ENCODE results near the gene SLC6A12.
"Not testable (repeated sequence)": the region's sequence is repeated elsewhere in the genome, so short reads cannot be mapped to it uniquely, and the experiment has no call there.

SLC6A12 gene

GRCh38 chr12:234019-234418 is 20.1 kb upstream of the SLC6A12 start:
- DNase-seq = no peak

GRCh38 chr12:233615-233968 is 19.6 kb upstream of the SLC6A12 start:
- DNase-seq = no peak

DNA sequence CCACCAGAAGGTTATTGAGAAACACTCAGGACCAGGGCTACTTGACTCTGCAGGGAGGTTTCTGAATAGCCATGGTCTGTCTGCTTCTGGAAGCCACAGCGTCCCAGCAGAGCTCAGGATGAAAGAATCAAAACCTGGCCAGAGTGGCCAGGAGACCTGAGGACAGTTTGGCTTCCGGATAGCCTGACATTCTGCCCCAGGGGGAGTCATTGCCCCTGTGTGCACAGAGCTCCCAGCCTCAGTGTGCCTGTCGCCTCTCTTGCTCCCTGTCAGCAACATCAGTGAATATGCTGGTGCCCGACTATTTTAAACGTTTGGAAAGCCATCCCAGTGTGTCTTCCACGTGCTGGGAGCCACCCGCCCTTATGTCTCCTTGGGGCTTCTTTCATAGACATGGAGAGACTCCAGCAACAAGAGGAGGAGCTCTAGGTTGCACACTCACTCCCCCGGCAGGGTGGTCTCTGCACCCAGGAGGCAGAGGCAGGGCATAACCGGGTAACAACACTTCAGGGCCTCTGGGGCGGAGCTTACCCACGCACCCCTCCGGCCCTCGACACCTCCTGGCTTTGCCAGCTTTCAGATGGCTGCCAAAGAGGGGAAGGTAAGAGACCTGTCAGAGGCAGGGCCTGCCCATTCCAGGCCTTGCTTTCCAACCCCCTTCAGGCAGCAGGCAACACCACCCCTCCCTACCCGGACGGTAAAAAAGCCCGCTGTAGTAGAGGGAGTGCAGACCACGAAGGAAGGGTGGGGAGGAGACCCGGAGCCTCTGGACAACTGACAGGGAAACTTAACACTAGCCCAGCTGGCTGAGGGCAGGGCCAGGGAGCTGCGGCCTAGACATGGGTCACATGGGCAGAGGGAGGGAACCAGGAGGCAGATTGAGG is 19.0 kb upstream of the SLC6A12 start:
- no peak for DNase-seq

- DNase-seq = no peak
Measured at GRCh38 chr12:230925-231671, 17.1 kb upstream of the SLC6A12 start.

- DNase-seq = no peak
Measured at GRCh38 chr12:229441-230191, 15.7 kb upstream of the SLC6A12 start.

DNA sequence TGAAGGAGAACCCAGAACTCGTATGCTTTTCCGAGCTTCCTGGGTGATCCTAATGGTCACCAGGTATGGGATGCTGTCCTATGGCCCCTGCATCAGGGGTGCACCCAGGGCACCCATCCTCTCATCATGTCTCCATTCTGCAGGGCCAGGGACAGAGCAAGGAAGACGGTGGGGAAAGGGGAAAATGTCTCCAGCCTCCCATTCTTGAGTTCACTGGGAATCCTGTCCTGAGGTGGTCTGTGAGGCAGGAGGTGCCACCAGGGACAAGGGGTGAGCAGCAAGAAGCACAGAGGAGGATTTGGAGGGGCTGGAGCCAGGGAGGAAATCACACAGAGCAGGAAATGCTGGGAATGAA is 14.9 kb upstream of the SLC6A12 start:
- DNase-seq = no peak

- DNase-seq = no peak
Measured at GRCh38 chr12:227923-228845, 14.2 kb upstream of the SLC6A12 start.

GRCh38 chr12:227286-227915 is 13.4 kb upstream of the SLC6A12 start:
- DNase-seq = no peak

- no peak for DNase-seq
Measured at GRCh38 chr12:226401-226800, 12.4 kb upstream of the SLC6A12 start.

GRCh38 chr12:225012-225411 is 11.1 kb upstream of the SLC6A12 start:
- no peak for DNase-seq

DNA sequence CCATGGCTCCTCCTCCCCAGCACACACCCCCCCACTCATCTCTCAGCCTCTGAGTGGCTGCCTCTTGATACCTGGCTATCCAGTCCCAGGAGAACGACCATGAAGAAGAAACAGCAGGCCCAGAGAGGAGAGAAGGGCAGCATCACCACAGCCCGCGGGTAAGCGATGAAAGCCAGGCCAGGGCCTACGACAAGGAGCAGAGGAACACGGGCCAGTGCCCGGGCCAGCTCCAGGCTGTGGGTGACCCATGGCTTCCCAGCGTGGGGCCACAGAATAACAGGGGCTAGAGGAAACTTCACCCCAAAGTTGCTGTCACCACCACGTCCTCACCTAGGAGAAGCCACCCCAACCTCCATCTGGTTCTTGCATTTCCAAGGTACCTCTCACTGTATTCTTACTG is 10.4 kb upstream of the SLC6A12 start:
- no peak for DNase-seq

DNA sequence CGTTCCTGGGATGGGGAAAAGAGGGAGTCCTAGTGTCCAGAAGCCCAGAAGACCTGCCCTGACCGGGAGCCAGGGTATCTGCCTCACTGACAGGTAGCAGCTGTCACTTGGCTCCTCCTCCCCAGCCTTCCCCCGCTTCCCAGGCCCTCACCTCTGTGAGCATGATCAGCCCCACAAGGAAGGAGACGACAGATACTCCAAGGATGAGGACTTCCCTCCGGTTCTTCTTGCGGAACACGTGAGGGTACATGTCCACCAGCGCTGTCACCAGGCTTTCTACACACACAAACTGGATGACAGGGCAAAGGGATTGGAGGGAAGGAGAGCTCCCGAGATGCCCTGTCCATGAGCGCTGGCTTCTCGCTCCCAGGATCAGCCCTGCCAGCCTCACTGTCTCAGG is 9.9 kb upstream of the SLC6A12 start:
- DNase-seq = no peak

- DNase-seq = no peak
Measured at GRCh38 chr12:221736-222135, 7.8 kb upstream of the SLC6A12 start.

DNA sequence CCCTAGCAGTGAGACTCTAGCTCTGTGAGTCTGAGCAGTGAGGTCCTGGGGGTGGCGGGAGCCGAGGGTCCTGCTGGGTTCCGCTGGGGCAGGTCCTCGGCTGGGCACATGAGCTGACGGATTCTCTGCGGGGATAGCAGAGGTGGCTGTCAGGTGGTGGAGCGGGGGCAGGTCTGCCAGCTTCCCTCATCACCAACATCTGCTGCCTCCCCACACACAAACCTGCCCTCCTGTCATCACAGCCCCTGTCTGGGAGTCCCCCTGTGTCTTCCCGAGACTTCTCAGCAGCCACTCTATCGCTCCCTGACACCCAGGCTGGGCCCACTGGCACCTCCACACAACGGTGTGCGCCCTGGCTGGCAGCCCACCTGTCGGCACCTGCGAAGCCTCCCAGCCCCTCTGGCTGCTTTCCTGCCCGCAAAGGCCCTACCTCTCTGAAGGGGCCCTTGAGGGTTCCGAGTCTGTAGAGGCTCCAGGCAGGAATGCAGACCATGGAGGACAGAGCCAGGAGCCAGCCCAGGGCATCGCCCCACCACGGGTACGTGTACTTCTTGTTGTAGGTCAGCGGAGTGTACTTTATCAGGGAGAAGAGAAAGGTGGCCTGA is 7.1 kb upstream of the SLC6A12 start:
- no peak for DNase-seq

GRCh38 chr12:220491-220890 is 6.5 kb upstream of the SLC6A12 start:
- DNase-seq = no peak

GRCh38 chr12:219891-220352 is 6.0 kb upstream of the SLC6A12 start:
- peak; percentile 43 for DNase-seq

DNA sequence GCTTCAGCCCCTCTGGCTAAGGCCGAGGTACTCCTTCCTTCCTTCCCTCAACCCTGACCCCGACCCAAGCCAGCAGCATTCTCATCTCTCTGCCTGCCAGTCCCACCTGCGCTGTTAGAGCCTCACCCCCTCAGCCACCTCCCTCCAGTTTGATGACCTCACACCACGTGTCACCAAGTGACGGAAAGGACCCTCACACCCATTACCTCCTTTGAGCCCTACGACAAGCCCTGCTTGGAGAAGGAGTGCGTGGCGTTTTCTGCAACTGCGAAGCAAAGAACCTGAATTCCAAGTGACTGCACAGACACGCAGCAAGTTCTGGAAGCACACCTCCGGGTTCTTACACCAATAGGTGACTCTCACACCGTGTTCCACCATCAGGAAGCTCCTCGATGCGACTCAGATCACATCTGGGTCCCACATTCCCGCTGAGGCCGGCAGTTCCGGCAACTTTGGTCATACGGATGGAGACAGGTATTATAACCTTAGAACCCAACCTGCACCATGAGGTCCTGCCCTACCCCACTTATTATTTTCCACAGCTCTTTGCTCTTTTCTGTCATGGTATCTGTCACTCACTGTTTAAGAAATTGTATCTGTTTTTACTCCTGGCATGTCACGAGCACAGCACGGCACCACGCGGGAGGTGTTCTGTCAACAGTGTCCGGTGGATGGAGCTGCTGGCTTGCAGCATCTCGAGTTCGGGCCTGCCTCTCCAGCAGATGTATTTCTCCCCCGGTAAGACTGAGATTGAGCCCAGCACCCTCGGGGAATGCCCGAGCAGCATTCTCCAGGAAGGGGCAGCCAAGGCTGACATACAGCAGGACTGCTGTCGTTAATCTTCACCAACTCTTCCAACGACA is 5.0 kb upstream of the SLC6A12 start:
- no peak for DNase-seq

- no peak for DNase-seq
Measured at GRCh38 chr12:218221-218620, 4.3 kb upstream of the SLC6A12 start.

- not testable (repeated sequence) for DNase-seq
Measured at GRCh38 chr12:217029-217428, 3.1 kb upstream of the SLC6A12 start.

- DNase-seq = no peak
Measured at GRCh38 chr12:215116-215515, 1.2 kb upstream of the SLC6A12 start.

GRCh38 chr12:213527-213932 is 427 bp downstream of the SLC6A12 start:
- no peak for DNase-seq
